HG03175 (cell line): ENCODE data around the gene DHCR7.

ENCODE experiments used
- ATAC-seq: cut with Tn5 transposase; IDR thresholded peaks from one replicate; pipeline ENCODE4 v1.9.1; 2021; ENCODE audit warnings: mild to moderate bottlenecking, moderate library complexity; ENCODE audit not compliant: unreplicated experiment

Gene DHCR7

GRCh38 chr11:71387784-71388636 is 60.2 kb downstream of the DHCR7 start:
- no peak for ATAC-seq

- no peak for ATAC-seq
These were observed 61.0 kb downstream of the DHCR7 start for GRCh38 chr11:71387200-71387599.

GRCh38 chr11:71386202-71386601 is 62.0 kb downstream of the DHCR7 start:
- ATAC-seq: no peak

- no peak for ATAC-seq
These were observed 63.1 kb downstream of the DHCR7 start for GRCh38 chr11:71385091-71385490.

- ATAC-seq: no peak
These were observed 63.6 kb downstream of the DHCR7 start for GRCh38 chr11:71384561-71384960.
